Glomerular endothelial cell (primary cell): ENCODE data around the gene PPARA. TPM values are rescaled to one million over a fixed set of nuclear protein-coding genes. Genes with fewer than 3 reads are reported as not detected.

Source experiments
- DNase-seq: peaks from one replicate; pipeline ENCODE4 v3.0.0-alpha.2; 2011; ENCODE audit warnings: low read depth, low spot score; ENCODE audit errors: extremely low read depth
- total RNA-seq: library from RNA; depleted of rRNA; stranded (reverse); fragments of >200 nt; gene quantifications from 2 replicates; pipeline ENCODE4 v1.2.3, GENCODE V29; 2015

The PPARA gene
- total RNA-seq, 1 donor from 2014 or later, result 7.0 TPM

DNA sequence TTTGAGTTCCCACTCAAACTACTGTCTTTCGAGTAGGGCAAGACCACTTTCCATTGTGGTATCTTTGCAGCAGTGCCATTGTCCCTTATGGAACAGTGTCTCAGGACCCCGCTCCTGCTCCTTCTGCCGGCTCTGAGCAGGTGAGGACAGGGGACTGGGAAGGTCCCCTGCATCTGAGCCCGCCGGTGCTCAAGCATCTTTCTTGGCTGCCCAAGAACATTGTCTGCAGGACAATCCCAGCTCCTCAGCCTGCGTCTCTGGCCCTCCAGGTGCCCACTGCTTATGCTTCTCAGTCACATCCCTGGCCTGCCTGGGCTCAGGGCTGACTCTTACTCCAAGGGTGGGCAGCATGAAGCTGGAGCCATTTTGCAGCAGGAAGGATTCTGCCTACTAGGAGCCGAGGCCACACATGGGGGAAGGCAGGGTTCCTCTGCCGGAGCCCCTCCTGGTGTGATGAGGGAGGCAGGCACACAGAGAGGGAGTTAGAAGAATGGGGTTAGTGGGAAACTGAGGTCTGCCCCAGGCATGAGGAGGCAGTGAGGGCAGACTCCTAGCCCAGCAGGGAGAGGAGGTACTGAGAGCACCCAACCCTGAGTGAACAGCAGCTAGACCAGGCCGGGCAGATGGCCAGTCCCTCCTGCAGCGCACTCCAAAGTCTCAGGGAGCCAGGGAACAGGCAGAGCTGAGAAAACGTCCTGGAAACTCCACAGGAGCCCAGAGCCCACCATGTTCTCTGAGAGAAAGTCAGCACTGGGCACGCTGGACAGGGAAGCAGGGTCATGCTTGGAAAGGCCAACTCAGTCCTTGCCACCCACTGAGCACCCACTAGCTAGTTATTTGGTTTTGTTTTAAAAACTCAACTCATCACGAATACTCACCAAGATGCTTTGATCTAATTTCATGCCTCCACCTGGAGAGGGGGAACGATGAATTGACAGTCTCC lies 7.5 kb upstream of the PPARA start:
- DNase-seq, result no peak

GRCh38 chr22:46143491-46144147 lies 6.7 kb upstream of the PPARA start:
- no peak for DNase-seq

DNA sequence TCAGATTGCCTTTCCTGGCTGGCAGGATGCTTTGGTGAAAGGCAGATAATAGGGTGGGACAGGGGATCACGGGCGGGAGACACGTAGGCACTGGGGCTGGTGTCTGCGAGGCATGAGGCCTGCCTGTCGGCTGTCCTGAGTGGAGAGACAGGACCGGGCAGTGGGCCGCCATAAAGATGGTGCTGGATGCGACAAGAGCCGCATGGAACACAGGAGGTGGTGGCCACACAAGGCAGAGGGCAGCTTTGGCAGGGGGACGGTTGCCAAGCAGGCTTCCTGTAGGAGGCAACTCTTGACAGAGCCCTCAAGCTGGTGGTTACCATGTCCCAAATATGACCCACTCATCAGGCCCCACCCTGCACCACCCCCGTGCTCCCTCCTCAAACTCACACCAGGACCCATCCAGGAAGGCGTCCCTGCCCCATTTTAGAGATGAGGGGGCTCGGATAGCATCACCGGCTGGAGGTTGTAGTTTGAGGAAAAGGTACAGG lies 4.9 kb upstream of the PPARA start:
- no peak for DNase-seq

- DNase-seq, result no peak
These were observed 4.4 kb upstream of the PPARA start for GRCh38 chr22:46145896-46146295.

GRCh38 chr22:46146329-46146728 lies 4.0 kb upstream of the PPARA start:
- DNase-seq, result no peak

GRCh38 chr22:46147061-46147460 lies 3.3 kb upstream of the PPARA start:
- DNase-seq, result no peak

- DNase-seq, result no peak
These were observed 2.7 kb upstream of the PPARA start for GRCh38 chr22:46147471-46148267.

DNA sequence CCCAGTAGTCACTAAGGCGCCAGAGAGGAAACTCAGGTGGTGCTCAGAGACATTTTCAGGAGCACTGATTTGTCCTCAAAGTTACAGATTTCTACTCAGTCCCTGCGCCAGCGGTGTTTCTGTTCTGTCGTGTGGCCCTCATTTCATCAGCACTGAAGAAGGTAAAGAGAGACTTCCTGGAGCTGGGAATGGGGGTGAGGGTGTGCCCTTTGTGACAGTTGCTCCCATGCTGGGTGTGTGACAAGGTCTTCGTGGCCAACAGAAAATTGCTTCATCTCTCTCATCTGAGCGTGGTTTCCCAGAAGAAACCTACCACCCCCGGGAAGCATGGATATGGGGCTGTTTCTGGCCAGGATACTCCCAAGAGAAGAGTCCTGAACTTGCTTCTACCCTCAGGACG lies 2.0 kb upstream of the PPARA start:
- DNase-seq, result no peak

- DNase-seq, result no peak
These were observed 1.4 kb upstream of the PPARA start for GRCh38 chr22:46148816-46149511.

- no peak for DNase-seq
These were observed 753 bp upstream of the PPARA start for GRCh38 chr22:46149512-46150033.

DNA sequence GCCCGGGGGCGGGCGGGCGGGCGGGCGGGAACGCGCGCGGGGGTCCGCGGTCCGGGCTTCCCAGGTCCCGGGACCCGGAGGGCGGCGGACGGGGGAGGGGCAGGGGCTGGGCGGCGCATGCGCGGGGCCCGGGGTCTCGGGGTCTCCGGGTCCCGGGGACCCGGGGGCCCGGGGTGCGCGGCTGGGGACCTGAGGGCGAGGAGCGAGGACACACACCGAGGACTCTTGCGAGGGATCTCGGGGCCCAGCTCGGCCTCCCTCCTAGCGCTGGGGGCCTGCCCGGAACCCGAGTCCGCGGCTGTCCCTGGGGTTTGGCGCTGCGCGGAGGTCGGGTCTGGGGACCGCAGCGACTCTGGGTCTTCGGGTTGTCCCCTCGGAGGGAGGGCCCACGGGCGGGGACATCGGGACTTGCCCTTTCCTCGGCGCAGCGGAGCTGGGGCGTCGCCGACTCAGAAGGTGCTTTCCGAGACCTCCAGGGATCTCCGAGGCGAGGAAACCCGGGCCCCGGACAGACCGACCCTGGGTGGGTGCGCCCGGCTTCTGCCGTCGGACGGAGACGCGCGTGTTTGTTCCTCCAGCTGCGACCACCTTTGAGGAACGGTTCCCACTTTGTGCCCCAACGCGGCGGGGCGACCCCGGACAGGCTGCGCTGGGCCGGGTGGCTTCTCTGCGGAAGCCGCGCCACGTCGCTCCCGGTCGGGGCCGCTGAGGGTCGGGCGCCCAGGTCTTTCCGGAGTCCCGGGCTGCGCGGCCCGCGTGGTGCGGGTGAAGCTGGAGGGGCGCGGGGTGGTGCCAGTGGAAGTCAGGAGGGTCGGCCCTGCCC lies 540 bp downstream of the PPARA start:
- no peak for DNase-seq

- DNase-seq, result no peak
These were observed 3.6 kb downstream of the PPARA start for GRCh38 chr22:46153930-46154329.

DNA sequence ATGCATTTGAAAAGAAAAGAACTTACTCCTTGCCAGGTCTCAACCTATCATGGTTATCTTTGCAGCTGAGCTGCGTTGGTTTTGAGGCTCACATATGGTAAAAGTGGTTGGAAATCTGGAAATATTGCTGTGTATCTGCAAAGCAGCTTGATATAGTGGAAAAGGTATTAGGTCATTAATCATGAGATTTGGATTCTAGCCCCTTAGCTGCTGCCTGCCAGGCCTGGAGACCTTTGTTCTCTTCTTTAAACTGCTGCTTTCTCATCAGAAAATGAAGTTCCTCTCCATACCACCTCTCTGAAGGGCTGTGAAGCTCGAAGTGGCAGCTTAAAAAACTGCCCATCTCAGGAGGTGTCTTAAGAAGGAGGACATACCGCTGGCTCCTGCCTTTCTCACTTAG lies 5.7 kb downstream of the PPARA start:
- DNase-seq, result no peak

- no peak for DNase-seq
These were observed 8.0 kb downstream of the PPARA start for GRCh38 chr22:46158283-46158682.

DNA sequence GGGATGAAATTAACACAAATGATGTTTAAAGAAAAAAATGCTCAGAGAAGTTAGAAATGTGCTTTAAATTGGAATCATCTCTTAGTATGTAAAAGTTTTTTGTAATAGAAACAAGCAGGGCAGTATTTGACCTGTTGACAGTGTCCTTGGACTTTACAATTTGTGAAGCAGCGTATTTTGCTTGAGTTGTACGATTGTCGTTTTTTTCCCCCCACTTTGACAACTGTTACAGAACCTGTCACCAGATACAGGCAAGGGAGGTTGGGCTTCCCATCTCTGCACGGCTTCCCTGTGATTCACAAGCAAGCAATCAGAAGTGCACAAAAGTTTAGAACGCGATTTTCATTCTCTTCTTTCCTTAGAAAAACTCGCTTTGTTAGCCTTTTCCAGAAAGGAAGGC lies 8.9 kb downstream of the PPARA start:
- DNase-seq, result no peak

- DNase-seq, result no peak
These were observed 9.5 kb downstream of the PPARA start for GRCh38 chr22:46159777-46160176.

GRCh38 chr22:46162285-46162684 lies 12.0 kb downstream of the PPARA start:
- no peak for DNase-seq

- no peak for DNase-seq
These were observed 12.6 kb downstream of the PPARA start for GRCh38 chr22:46162771-46163556.

DNA sequence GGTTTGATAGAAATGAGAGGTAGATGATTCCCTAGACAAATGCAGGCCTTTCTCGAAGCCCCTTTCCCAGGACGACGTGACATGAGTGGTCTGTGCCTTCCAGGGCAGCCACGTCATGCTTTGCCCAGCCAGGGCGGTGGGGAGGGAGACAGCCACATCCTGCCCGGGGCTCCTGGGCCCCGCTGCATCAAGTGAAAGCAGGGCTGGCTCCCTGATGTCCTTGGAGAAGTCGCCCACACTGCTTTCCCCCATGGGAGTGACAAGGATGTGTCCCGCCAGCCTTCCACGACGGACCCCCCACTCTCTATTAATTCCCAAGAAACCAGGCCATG lies 13.2 kb downstream of the PPARA start:
- no peak for DNase-seq
